Mesothelial cell of epicardium (in vitro differentiated cells): Measurements from ENCODE around the gene SIGLEC8. TPM values are rescaled to one million over a fixed set of nuclear protein-coding genes. Genes with fewer than 3 reads are reported as not detected.
"Not testable (repeated sequence)": the region's sequence is repeated elsewhere in the genome, so short reads cannot be mapped to it uniquely, and the experiment has no call there.

Experiments used
- DNase-seq, 2 experiments: peaks; one replicate each; pipeline ENCODE4 v3.0.0; 2021; ENCODE audit warnings: low spot score in 2 of 2; ENCODE audit not compliant: unreplicated experiment in 2 of 2
- H3K27ac Mint-ChIP-seq: 2 replicates; pipeline ENCODE4 v1.8.0; 2021; ENCODE audit warnings: mixed read lengths
- H3K27me3 Mint-ChIP-seq: 2 replicates; pipeline ENCODE4 v1.8.0; 2021; ENCODE audit warnings: low read depth, mixed read lengths
- H3K36me3 Mint-ChIP-seq: 2 replicates; pipeline ENCODE4 v1.8.0; 2021; ENCODE audit warnings: mixed read lengths
- H3K4me1 Mint-ChIP-seq: 2 replicates; pipeline ENCODE4 v1.8.0; 2021; ENCODE audit warnings: mixed read lengths
- H3K4me3 Mint-ChIP-seq: 2 replicates; pipeline ENCODE4 v1.8.0; 2021; ENCODE audit warnings: mild to moderate bottlenecking, moderate library complexity, mixed read lengths
- H3K9me3 Mint-ChIP-seq: 2 replicates; pipeline ENCODE4 v1.8.0; 2021; ENCODE audit warnings: mixed read lengths
- CTCF ChIP-seq: fragments of 200-600 bp; sonication (generic); IDR thresholded peaks from one replicate; pipeline ENCODE4 v1.5.0; 2021; ENCODE audit warnings: antibody characterized with exemption; ENCODE audit not compliant: unreplicated experiment
- total RNA-seq: library from RNA; stranded (reverse); gene quantifications from 3 replicates; pipeline ENCODE4 v1.2.1, GENCODE V29; 2021

The SIGLEC8 gene
- total RNA-seq, 1 donor from 2014 or later: not detected

DNA sequence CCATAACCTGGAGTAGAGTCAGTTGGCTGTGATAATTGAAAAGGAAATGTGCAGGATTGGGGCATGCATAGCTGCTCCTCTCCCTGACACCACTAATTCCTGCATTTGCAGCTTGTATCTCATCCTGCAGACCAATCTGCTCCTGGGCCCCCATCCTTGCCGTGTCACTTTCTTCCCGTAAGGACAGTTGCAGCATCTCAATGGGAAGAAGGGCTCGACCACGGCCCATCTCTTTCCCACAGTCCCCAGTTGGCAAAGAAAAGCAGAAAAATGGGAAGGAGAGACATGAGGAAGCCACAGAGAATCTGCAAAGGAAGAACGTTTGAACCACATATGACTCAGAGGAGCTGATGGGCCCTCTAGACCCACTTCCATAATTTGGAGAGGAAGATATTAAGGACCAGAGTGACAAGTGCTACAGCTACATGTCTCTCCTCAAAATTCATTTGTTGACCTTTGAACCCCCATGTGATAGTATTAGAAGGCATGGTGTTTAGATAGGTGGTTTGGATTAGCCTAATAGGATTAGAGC lies 45.1 kb upstream of the SIGLEC8 start:
- DNase-seq: no peak
- no peak for TF ChIP-seq CTCF
- Mint-ChIP-seq H3K9me3 (peaks cover 68% of the 10 kb centered on the region), H3K4me1 (no peaks in the 10 kb centered on the region), H3K27me3 (no peaks in the 10 kb centered on the region), H3K4me3 (no peak overlapping the region), H3K27ac (no peak overlapping the region), H3K36me3 (no peaks in the 10 kb centered on the region)

GRCh38 chr19:51501594-51502263 lies 43.5 kb upstream of the SIGLEC8 start, which contains the start of gene SIGLEC12:
TSS of gene SIGLEC12 (minus strand) at chr19:51501800. CDS start at chr19:51501733, 67 bp downstream.
- no peak within 1 kb of the TSS for H3K4me3 Mint-ChIP-seq
- TF ChIP-seq CTCF: no peak
- H3K27ac Mint-ChIP-seq: no peak within 1 kb of the TSS
- peaks cover 62% of the 10 kb centered on the region for H3K9me3 Mint-ChIP-seq
- DNase-seq: no peak
- no peaks in the 10 kb centered on the region for H3K27me3 Mint-ChIP-seq
- H3K4me1 Mint-ChIP-seq: no peaks in the 10 kb centered on the region
- H3K36me3 Mint-ChIP-seq: no peaks in the 10 kb centered on the region

- H3K27me3 Mint-ChIP-seq, H3K4me1 Mint-ChIP-seq, H3K4me3 Mint-ChIP-seq, DNase-seq, H3K27ac Mint-ChIP-seq, H3K36me3 Mint-ChIP-seq: not testable (repeated sequence)
- peaks cover 59% of the 10 kb centered on the region for H3K9me3 Mint-ChIP-seq
These were observed 42.7 kb upstream of the SIGLEC8 start for GRCh38 chr19:51500931-51501330.

GRCh38 chr19:51497666-51498065 lies 39.4 kb upstream of the SIGLEC8 start:
- TF ChIP-seq CTCF: no peak
- no peaks in the 10 kb centered on the region for H3K27me3 Mint-ChIP-seq
- no peak overlapping the region for H3K4me3 Mint-ChIP-seq
- H3K9me3 Mint-ChIP-seq: peaks cover 53% of the 10 kb centered on the region
- no peaks in the 10 kb centered on the region for H3K4me1 Mint-ChIP-seq
- DNase-seq: no peak
- no peak overlapping the region for H3K27ac Mint-ChIP-seq
- peaks cover 3% of the 10 kb centered on the region for H3K36me3 Mint-ChIP-seq

DNA sequence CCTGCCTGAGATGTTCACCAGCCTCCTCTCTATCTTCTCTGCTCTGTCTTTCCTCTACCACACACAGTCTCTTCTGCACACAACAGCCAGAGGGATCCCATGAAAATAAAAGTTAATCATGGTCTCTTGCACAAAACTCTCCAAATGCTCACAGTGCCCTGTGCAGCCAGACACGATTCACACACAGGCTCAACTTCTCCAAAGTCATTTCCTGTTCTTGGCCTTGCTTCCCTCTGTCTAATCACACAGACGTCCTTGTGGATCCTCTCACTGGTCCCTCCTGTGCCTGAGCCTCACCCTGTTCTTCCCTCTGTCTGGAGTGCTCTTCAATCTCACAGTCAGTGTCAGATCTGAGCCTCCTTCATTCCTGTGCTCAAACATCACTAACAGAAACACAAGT lies 35.5 kb upstream of the SIGLEC8 start:
- TF ChIP-seq CTCF: no peak
- H3K9me3 Mint-ChIP-seq: peaks cover 63% of the 10 kb centered on the region
- no peak overlapping the region for H3K27ac Mint-ChIP-seq
- H3K4me3 Mint-ChIP-seq: no peak overlapping the region
- DNase-seq: no peak
- peaks cover 3% of the 10 kb centered on the region for H3K36me3 Mint-ChIP-seq
- no peaks in the 10 kb centered on the region for H3K27me3 Mint-ChIP-seq
- no peaks in the 10 kb centered on the region for H3K4me1 Mint-ChIP-seq

DNA sequence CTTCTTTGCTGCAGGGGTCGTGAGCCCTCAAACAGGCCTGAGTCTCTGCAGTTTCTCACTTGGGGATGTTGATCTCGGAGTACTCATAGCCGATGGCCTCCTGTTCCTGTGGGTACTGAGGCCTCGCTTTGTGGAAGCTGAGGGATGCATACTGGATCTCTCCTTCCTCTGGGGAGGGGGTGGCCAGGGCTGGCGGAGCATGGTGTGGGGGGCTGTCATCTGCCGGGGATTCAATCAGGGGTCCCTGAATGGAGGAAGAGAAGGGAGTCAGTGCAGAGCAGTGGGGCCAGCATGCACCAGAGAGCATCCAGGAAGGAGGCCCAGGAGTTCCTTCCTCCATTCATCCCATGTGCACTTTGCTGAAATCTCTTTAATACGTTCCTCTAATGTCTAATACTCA lies 33.3 kb upstream of the SIGLEC8 start:
- Mint-ChIP-seq H3K36me3 (peaks cover 3% of the 10 kb centered on the region), H3K27me3 (no peaks in the 10 kb centered on the region), H3K27ac (no peak overlapping the region), H3K4me3 (no peak overlapping the region), H3K9me3 (peaks cover 59% of the 10 kb centered on the region), H3K4me1 (no peaks in the 10 kb centered on the region)
- no peak for TF ChIP-seq CTCF
- no peak for DNase-seq
